Suprapubic skin (tissue), 4 donors: ENCODE results near the gene HLCS.

Experiments
- EP300 ChIP-seq: sonication (generic); formaldehyde crosslinking; IDR thresholded peaks from one replicate; pipeline ENCODE4 v1.6.1; 2017; ENCODE audit warnings: antibody characterized with exemption
- POLR2A ChIP-seq, 2 donors: fragments of 450-650 bp; IDR thresholded peaks; one replicate each; pipeline ENCODE4 v1.6.1; 2017; ENCODE audit warnings: antibody characterized with exemption in 2 of 2, mild to moderate bottlenecking in 2 of 2, moderate library complexity in 2 of 2
- POLR2AphosphoS5 ChIP-seq, 3 donors: sonication (generic); formaldehyde crosslinking; IDR thresholded peaks; one replicate each; pipeline ENCODE4 v1.6.1; 2017; ENCODE audit warnings: antibody characterized with exemption in 3 of 3
- TF ChIP-seq, protein P1 (sequence below), 2 donors: fragments of 200-600 bp in 1 of 2; fragments of 450-650 bp in 1 of 2; sonication (generic) in 1 of 2; IDR thresholded peaks; one replicate each; pipeline ENCODE4 v1.5.1; 2016 to 2019; ENCODE audit warnings: antibody characterized with exemption in 2 of 2, mild to moderate bottlenecking in 1 of 2, moderate library complexity in 1 of 2

DNA sequence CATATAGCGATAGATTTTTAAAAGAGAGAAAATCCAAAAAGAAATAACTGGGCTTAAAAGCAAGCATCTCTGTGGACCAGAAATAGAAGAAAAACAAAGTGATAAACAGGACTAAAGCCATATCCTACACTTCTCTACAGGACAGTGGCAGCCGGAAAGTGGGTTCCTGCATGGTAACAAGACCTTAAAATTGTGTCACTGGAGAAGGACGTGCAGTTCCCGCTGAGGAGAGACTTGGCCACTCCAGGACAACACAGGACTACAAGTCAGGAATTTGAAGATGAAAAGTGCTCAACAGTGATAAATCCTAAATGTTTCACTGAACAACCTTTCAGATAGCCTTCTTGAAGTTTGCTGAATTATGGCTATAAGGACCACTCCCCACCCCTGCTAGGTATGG lies 1.9 kb upstream of the HLCS start:
- TF ChIP-seq, protein P1, sequence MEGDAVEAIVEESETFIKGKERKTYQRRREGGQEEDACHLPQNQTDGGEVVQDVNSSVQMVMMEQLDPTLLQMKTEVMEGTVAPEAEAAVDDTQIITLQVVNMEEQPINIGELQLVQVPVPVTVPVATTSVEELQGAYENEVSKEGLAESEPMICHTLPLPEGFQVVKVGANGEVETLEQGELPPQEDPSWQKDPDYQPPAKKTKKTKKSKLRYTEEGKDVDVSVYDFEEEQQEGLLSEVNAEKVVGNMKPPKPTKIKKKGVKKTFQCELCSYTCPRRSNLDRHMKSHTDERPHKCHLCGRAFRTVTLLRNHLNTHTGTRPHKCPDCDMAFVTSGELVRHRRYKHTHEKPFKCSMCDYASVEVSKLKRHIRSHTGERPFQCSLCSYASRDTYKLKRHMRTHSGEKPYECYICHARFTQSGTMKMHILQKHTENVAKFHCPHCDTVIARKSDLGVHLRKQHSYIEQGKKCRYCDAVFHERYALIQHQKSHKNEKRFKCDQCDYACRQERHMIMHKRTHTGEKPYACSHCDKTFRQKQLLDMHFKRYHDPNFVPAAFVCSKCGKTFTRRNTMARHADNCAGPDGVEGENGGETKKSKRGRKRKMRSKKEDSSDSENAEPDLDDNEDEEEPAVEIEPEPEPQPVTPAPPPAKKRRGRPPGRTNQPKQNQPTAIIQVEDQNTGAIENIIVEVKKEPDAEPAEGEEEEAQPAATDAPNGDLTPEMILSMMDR (IDR thresholded peaks at IDR 0.05): no peak
- TF ChIP-seq POLR2A (IDR thresholded peaks at IDR 0.05): no peak
- TF ChIP-seq POLR2AphosphoS5 (IDR thresholded peaks at IDR 0.05): no peak
- TF ChIP-seq EP300: no peak
